Hepatic stellate cell (primary cell): ENCODE results near the gene SMIM45.
A peak's percentile ranks its signal among the peaks of the same experiment; 100 is the strongest.

Experiments used
- DNase-seq: peaks from one replicate; pipeline ENCODE4 v3.0.0; 2011; ENCODE audit warnings: low spot score

SMIM45 gene

GRCh38 chr22:41951898-41952474 is at the start of gene SMIM45:
Gene SMIM45, plus strand, starts transcription at chr22:41952150.
- DNase-seq, result no peak

GRCh38 chr22:41902932-41903421 is 49.0 kb upstream of the SMIM45 start:
- no peak for DNase-seq

GRCh38 chr22:41904450-41905410 is 47.2 kb upstream of the SMIM45 start:
- no peak for DNase-seq

- DNase-seq, result no peak
These were observed 46.3 kb upstream of the SMIM45 start for GRCh38 chr22:41905411-41906202.

GRCh38 chr22:41906822-41907221 is 45.1 kb upstream of the SMIM45 start:
- DNase-seq, result no peak

- DNase-seq, result no peak
These were observed 44.2 kb upstream of the SMIM45 start for GRCh38 chr22:41907436-41908401.

GRCh38 chr22:41908411-41909309 is 43.3 kb upstream of the SMIM45 start:
- no peak for DNase-seq

GRCh38 chr22:41909310-41910049 is 42.5 kb upstream of the SMIM45 start:
- DNase-seq, result no peak

- peak; percentile 62 for DNase-seq
These were observed 41.6 kb upstream of the SMIM45 start for GRCh38 chr22:41910050-41911000.

GRCh38 chr22:41911001-41911611 is 40.8 kb upstream of the SMIM45 start:
- DNase-seq, result no peak

- DNase-seq, result no peak
These were observed 39.5 kb upstream of the SMIM45 start for GRCh38 chr22:41912338-41913039.

- no peak for DNase-seq
These were observed 38.8 kb upstream of the SMIM45 start for GRCh38 chr22:41913040-41913719.

- no peak for DNase-seq
These were observed 38.0 kb upstream of the SMIM45 start for GRCh38 chr22:41913842-41914534.

GRCh38 chr22:41914611-41915034 is 37.3 kb upstream of the SMIM45 start:
- no peak for DNase-seq

GRCh38 chr22:41915035-41915785 is 36.7 kb upstream of the SMIM45 start, which contains the start of gene SHISA8:
Gene SHISA8, minus strand, starts transcription at chr22:41915074. Its CDS starts 407 bp downstream, at chr22:41914667.
- no peak for DNase-seq
